H1 (cell line): ENCODE measurements around the gene ADGRG1. TPM values are rescaled to one million over a fixed set of nuclear protein-coding genes. Genes with fewer than 3 reads are reported as not detected.

Experiments used
- CTCF ChIA-PET: fragments of 300-600 bp; sonication (Branson Sonifier 250); formaldehyde crosslinking; loops from one replicate; lab custom pipeline; 2021; ENCODE audit not compliant: partially characterized antibody; lab: Charles Lee
- POLR2A ChIA-PET: fragments of 300-600 bp; sonication (Branson Sonifier 250); formaldehyde crosslinking; loops from one replicate; lab custom pipeline; 2021; ENCODE audit warnings: inconsistent platforms; ENCODE audit not compliant: partially characterized antibody; lab: Charles Lee
- DNase-seq, 2 experiments: peaks; one replicate each; pipeline versions ENCODE4 v3.0.0 to v3.0.0-alpha.2; 2010 to 2022; ENCODE audit warnings: low spot score in 2 of 2, low read depth in 1 of 2, mixed read lengths in 1 of 2
- FAIRE-seq: peaks from 2 replicates; lab custom pipeline; 2011; peaks lifted over from hg19 to GRCh38; lab: Jason Lieb, UNC
- H2AFZ ChIP-seq: 2 replicates; pipeline ENCODE4 v1.8.1; 2012; ENCODE audit warnings: low read length, inconsistent platforms
- H2AK5ac ChIP-seq: 2 replicates; pipeline ENCODE4 v1.6.1; 2013; ENCODE audit warnings: low read depth, low read length
- H2BK120ac ChIP-seq: replicated peaks from 2 replicates; pipeline ENCODE3; 2013; ENCODE audit warnings: low read depth, low read length, inconsistent platforms
- H2BK12ac ChIP-seq: 2 replicates; pipeline ENCODE4 v1.6.1; 2013; ENCODE audit warnings: low read depth, low read length
- H2BK15ac ChIP-seq: 2 replicates; pipeline ENCODE4 v1.6.1; 2013; ENCODE audit warnings: low read length
- H2BK20ac ChIP-seq: 2 replicates; pipeline ENCODE4 v1.6.1; 2013; ENCODE audit warnings: low read length
- H2BK5ac ChIP-seq: 2 replicates; pipeline ENCODE4 v1.6.1; 2013; ENCODE audit warnings: low read depth, low read length
- H3K14ac ChIP-seq: 2 replicates; pipeline ENCODE4 v1.6.1; 2013; ENCODE audit warnings: inconsistent platforms; ENCODE audit not compliant: insufficient read length
- H3K18ac ChIP-seq: 2 replicates; pipeline ENCODE4 v1.6.1; 2013; ENCODE audit warnings: low read length; ENCODE audit errors: extremely low read depth
- H3K23ac ChIP-seq: 2 replicates; pipeline ENCODE4 v1.6.1; 2013; ENCODE audit warnings: inconsistent platforms; ENCODE audit not compliant: insufficient read length
- H3K23me2 ChIP-seq: 2 replicates; pipeline ENCODE4 v1.6.1; 2013; ENCODE audit warnings: low read depth, low read length
- H3K27ac ChIP-seq: 2 replicates; pipeline ENCODE4 v1.6.1; 2011; ENCODE audit warnings: low read depth, low read length, inconsistent platforms
- H3K27me3 ChIP-seq, 4 experiments: replicated peaks in 1 of 4; 1 replicate in 1 of 4; 2 replicates in 3 of 4; pipeline versions ENCODE4 v1.6.1 to v1.8.1; 2011 to 2013; ENCODE audit warnings: low read length in 3 of 4, mild to moderate bottlenecking in 3 of 4, inconsistent platforms in 2 of 4, mixed read lengths in 2 of 4, moderate library complexity in 1 of 4; ENCODE audit not compliant: control insufficient read depth in 3 of 4, insufficient read depth in 3 of 4; ENCODE audit errors: extremely low read depth in 1 of 4
- H3K36me3 ChIP-seq, 4 experiments: 2 replicates each; pipeline versions ENCODE4 v1.6.1 to v1.8.1; 2011 to 2013; ENCODE audit warnings: mild to moderate bottlenecking in 4 of 4, low read length in 3 of 4, moderate library complexity in 2 of 4, control low read depth in 1 of 4, inconsistent platforms in 1 of 4; ENCODE audit not compliant: insufficient read depth in 4 of 4, control insufficient read depth in 2 of 4
- H3K4ac ChIP-seq: replicated peaks from 2 replicates; pipeline ENCODE3; 2013; ENCODE audit warnings: low read length, low read depth, mixed read lengths, inconsistent platforms; ENCODE audit not compliant: insufficient read length
- H3K4me1 ChIP-seq, 4 experiments: replicated peaks in 1 of 4; 1 replicate in 1 of 4; 2 replicates in 3 of 4; pipeline versions ENCODE4 v1.6.1 to v1.8.1; 2011 to 2013; ENCODE audit warnings: low read length in 3 of 4, inconsistent platforms in 2 of 4, mixed read lengths in 1 of 4; ENCODE audit not compliant: insufficient read depth in 4 of 4, control insufficient read depth in 3 of 4
- H3K4me2 ChIP-seq, 2 experiments: 2 replicates each; pipeline versions ENCODE4 v1.6.1 to v1.8.1; 2011 to 2013; ENCODE audit warnings: low read depth in 2 of 2, low read length in 2 of 2, control low read depth in 1 of 2, inconsistent platforms in 1 of 2, mild to moderate bottlenecking in 1 of 2; ENCODE audit not compliant: insufficient read depth in 1 of 2
- H3K4me3 ChIP-seq, 4 experiments: fragments of 200-600, 300-600 bp in 1 of 4; sonication (generic), shearing (Covaris generic), sonication (Bioruptor Twin) in 1 of 4; 2 replicates each; pipeline versions ENCODE4 v1.5.1 to v1.8.1; 2011 to 2016; ENCODE audit warnings: low read length in 4 of 4, low read depth in 3 of 4, control low read depth in 2 of 4, inconsistent platforms in 2 of 4, mild to moderate bottlenecking in 2 of 4, mixed read lengths in 1 of 4, moderate library complexity in 1 of 4; ENCODE audit not compliant: insufficient read depth in 2 of 4; ENCODE audit errors: extremely low read depth in 1 of 4
- H3K56ac ChIP-seq: replicated peaks from 2 replicates; pipeline ENCODE3; 2013; ENCODE audit warnings: low read depth, mild to moderate bottlenecking, mixed read lengths, low read length, inconsistent platforms; ENCODE audit not compliant: insufficient read length
- H3K79me1 ChIP-seq: 2 replicates; pipeline ENCODE4 v1.6.1; 2013; ENCODE audit warnings: low read depth, low read length, control low read depth
- H3K79me2 ChIP-seq, 2 experiments: 2 replicates each; pipeline versions ENCODE4 v1.6.1 to v1.8.1; 2012 to 2013; ENCODE audit warnings: low read length in 2 of 2, mild to moderate bottlenecking in 2 of 2, inconsistent platforms in 1 of 2; ENCODE audit not compliant: insufficient read depth in 2 of 2, control insufficient read depth in 1 of 2
- H3K9ac ChIP-seq, 4 experiments: replicated peaks in 1 of 4; 1 replicate in 1 of 4; 2 replicates in 3 of 4; pipeline versions ENCODE4 v1.6.1 to v1.8.1; 2011 to 2013; ENCODE audit warnings: low read depth in 3 of 4, low read length in 3 of 4, control low read depth in 2 of 4, mild to moderate bottlenecking in 2 of 4, moderate library complexity in 2 of 4, inconsistent platforms in 1 of 4; ENCODE audit errors: extremely low read depth in 1 of 4
- H3K9me3 ChIP-seq, 2 experiments: 2 replicates each; pipeline versions ENCODE4 v1.6.1 to v1.8.1; 2012 to 2013; ENCODE audit warnings: mild to moderate bottlenecking in 2 of 2, moderate library complexity in 2 of 2, control low read depth in 1 of 2, inconsistent platforms in 1 of 2, low read depth in 1 of 2, low read length in 1 of 2, mixed read lengths in 1 of 2; ENCODE audit not compliant: insufficient read depth in 2 of 2
- H4K20me1 ChIP-seq, 2 experiments: replicated peaks in 1 of 2; 2 replicates each; pipeline versions ENCODE3 to v1.8.1; 2011 to 2013; ENCODE audit warnings: inconsistent platforms in 2 of 2, low read length in 2 of 2, mild to moderate bottlenecking in 1 of 2; ENCODE audit not compliant: insufficient read depth in 2 of 2, control insufficient read depth in 1 of 2
- H4K5ac ChIP-seq: 2 replicates; pipeline ENCODE4 v1.6.1; 2013; ENCODE audit warnings: low read length, low read depth, mixed read lengths, inconsistent platforms; ENCODE audit not compliant: insufficient read length
- H4K8ac ChIP-seq: 2 replicates; pipeline ENCODE4 v1.8.0; 2013; ENCODE audit warnings: mild to moderate bottlenecking, moderate library complexity, low read length, inconsistent platforms; ENCODE audit not compliant: insufficient read depth; ENCODE audit errors: extremely low read depth
- H4K91ac ChIP-seq: replicated peaks from 2 replicates; pipeline ENCODE3; 2013; ENCODE audit warnings: low read length, mixed read lengths, inconsistent platforms; ENCODE audit not compliant: insufficient read length
- ATF3 ChIP-seq: IDR thresholded peaks from 2 replicates; pipeline ENCODE4 v1.6.1; 2011; ENCODE audit warnings: low read depth, mild to moderate bottlenecking, low read length; ENCODE audit not compliant: insufficient read depth
- CHD2 ChIP-seq: IDR thresholded peaks from 2 replicates; pipeline ENCODE4 v1.6.1; 2012; ENCODE audit warnings: low read length, improper control_type of control experiment
- JUND ChIP-seq: IDR thresholded peaks from 2 replicates; pipeline ENCODE4 v1.6.1; 2011; ENCODE audit warnings: mild to moderate bottlenecking, improper control_type of control experiment, low read length
- MAFK ChIP-seq: IDR thresholded peaks from 2 replicates; pipeline ENCODE4 v1.6.1; 2012; ENCODE audit warnings: low read depth, mild to moderate bottlenecking, improper control_type of control experiment, low read length
- PHF8 ChIP-seq: fragments of 200-600 bp; sonication (generic); conservative IDR thresholded peaks from 2 replicates; pipeline ENCODE4 v1.7.1; 2012; ENCODE audit warnings: low read depth, mild to moderate bottlenecking, inconsistent platforms, low read length, moderate library complexity
- SAP30 ChIP-seq: fragments of 300-600 bp; sonication (generic); IDR thresholded peaks from 2 replicates; pipeline ENCODE4 v1.7.1; 2012; ENCODE audit warnings: low read length, moderate library complexity, mild to moderate bottlenecking, inconsistent platforms; ENCODE audit not compliant: insufficient read depth, insufficient replicate concordance
- ZNF274 ChIP-seq: IDR thresholded peaks from 2 replicates; pipeline ENCODE4 v1.7.0; 2012; ENCODE audit warnings: low read length, borderline replicate concordance; ENCODE audit errors: extremely low read depth
- WGBS, 2 experiments: shearing (Covaris generic) in 1 of 2; methylation state at CpG; one replicate each; pipeline versions ENCODE4 v1.1.6 to v1.1.7; 2013 to 2015; ENCODE audit warnings: low lambda C conversion rate in 2 of 2, mixed read lengths in 2 of 2, inconsistent platforms in 1 of 2, low coverage in 1 of 2, missing lambda C conversion rate in 1 of 2; ENCODE audit not compliant: insufficient replicate concordance in 2 of 2, insufficient coverage in 1 of 2, insufficient read length in 1 of 2; ENCODE audit errors: extremely low coverage in 1 of 2, missing lambda C conversion rate in 1 of 2; 5-methylcytosine and 5-hydroxymethylcytosine counted together
- polyA plus RNA-seq, 7 experiments: library from polyadenylated mRNA; depleted of rRNA in 3 of 7; stranded (reverse) in 5 of 7; unstranded in 2 of 7; fragments of >200 nt in 5 of 7; fragments of 200-250 nt in 2 of 7; gene quantifications; 1 replicate in 5 of 7; 2 replicates in 1 of 7; 4 replicates in 1 of 7; pipeline versions ENCODE4 v1.2.1 to v1.2.3, GENCODE V29; 2011 to 2013; ENCODE audit warnings: missing spikeins in 2 of 7, mixed read lengths in 2 of 7
- total RNA-seq: library from RNA; stranded (reverse); fragmentation: NEBNext Ultra II Directional; extraction: Animal tissue kit (Norgen Biotek cat#: 25700); gene quantifications from 2 replicates; pipeline ENCODE4 v1.2.1, GENCODE V29; 2021

Gene ADGRG1
- total and polyA plus RNA-seq, 2 of the 8 experiments (the other 6 are each of a cell fraction or from before 2014, with no cell fraction given), result 1.3 to 2.6 TPM

GRCh38 chr16:57699481-57699880, 71.1 kb downstream of the ADGRG1 start:
- H3K27me3 ChIP-seq, result no peaks in the 10 kb centered on the region
- H2BK5ac ChIP-seq, result no peak overlapping the region
- 85% methylated on average over 3 of the region's 3 CpGs; no CpG with 5 or more reads in 1 of the 2 experiments for WGBS, 2 experiments
- no peak overlapping the region for H3K23ac ChIP-seq
- H3K79me2 ChIP-seq, result no peaks in the 10 kb centered on the region
- no peaks in the 10 kb centered on the region for H3K36me3 ChIP-seq
- no peak overlapping the region for H3K56ac ChIP-seq
- H3K79me1 ChIP-seq, result no peaks in the 10 kb centered on the region
- H3K27ac ChIP-seq, result no peak overlapping the region
- no peaks in the 10 kb centered on the region for H3K9me3 ChIP-seq
- H4K8ac ChIP-seq, result no peak overlapping the region
- FAIRE-seq, result no peak
- 0 out of 2 replicates have a peak, but pooled peaks cover 2% of the 10 kb centered on the region for H3K23me2 ChIP-seq
- no peak overlapping the region for H3K4ac ChIP-seq
- no peak overlapping the region for H2BK20ac ChIP-seq
- H3K4me1 ChIP-seq, result no peaks in the 10 kb centered on the region; a peak in 1 of 7 replicates
- H3K18ac ChIP-seq, result no peak overlapping the region
- H2BK15ac ChIP-seq, result no peak overlapping the region
- no peak overlapping the region for H2BK12ac ChIP-seq
- H4K5ac ChIP-seq, result no peak overlapping the region
- no peak overlapping the region for H3K14ac ChIP-seq
- H4K91ac ChIP-seq, result no peak overlapping the region
- no peak overlapping the region for H3K4me2 ChIP-seq
- ChIA-PET CTCF (interaction anchor here (0.5 to 1.6 kb wide), 5 partner anchors 17 to 37 kb away, joined by 3 to 4 read pairs (median 3); no protein-coding TSS in a partner anchor), POLR2A (no interaction called here)
- no peak overlapping the region for H3K4me3 ChIP-seq
- no peaks in the 10 kb centered on the region for H4K20me1 ChIP-seq
- no peak for DNase-seq
- H3K9ac ChIP-seq, result no peak overlapping the region
- no peak overlapping the region for H2AFZ ChIP-seq
- no peak overlapping the region for H2AK5ac ChIP-seq
- H2BK120ac ChIP-seq, result no peak overlapping the region
- TF ChIP-seq PHF8 (no peak), SAP30 (no peak), MAFK (no peak), ATF3 (no peak), ZNF274 (no peak), JUND (no peak), CHD2 (no peak)
